Thyroid gland (tissue), 4 donors: ENCODE results near the gene FLT3. TPM values are rescaled to one million over a fixed set of nuclear protein-coding genes. Genes with fewer than 3 reads are reported as not detected.

Experiments used
- DNase-seq, 2 donors: peaks; one replicate each; pipeline ENCODE4 v3.0.0-alpha.2; 2019
- H3K27ac ChIP-seq, 3 donors: fragments of 200-600 bp; sonication (generic); 1 replicate in 2 of 3; 2 replicates in 1 of 3; pipeline ENCODE4 v1.5.1; 2016 to 2019; ENCODE audit warnings: mild to moderate bottlenecking in 1 of 3, moderate library complexity in 1 of 3
- H3K27me3 ChIP-seq: fragments of 200-600 bp; sonication (generic); one replicate; pipeline ENCODE4 v1.5.1; 2019
- H3K36me3 ChIP-seq, 2 donors: fragments of 200-600 bp; sonication (generic); one replicate each; pipeline ENCODE4 v1.5.1; 2016 to 2019
- H3K4me1 ChIP-seq, 2 donors: fragments of 200-600 bp; sonication (generic); one replicate each; pipeline ENCODE4 v1.5.1; 2017 to 2019
- H3K4me3 ChIP-seq, 3 donors: fragments of 200-600 bp; sonication (generic); replicated peaks in 1 of 3; 1 replicate in 2 of 3; 2 replicates in 1 of 3; pipeline ENCODE4 v1.5.1; 2016; ENCODE audit warnings: mild to moderate bottlenecking in 1 of 3
- H3K9me3 ChIP-seq: fragments of 200-600 bp; sonication (generic); one replicate; pipeline ENCODE4 v1.5.1; 2017
- POLR2A ChIP-seq, 2 donors: fragments of 450-650 bp; IDR thresholded peaks; one replicate each; pipeline ENCODE4 v1.6.1; 2017; ENCODE audit warnings: antibody characterized with exemption in 2 of 2, mild to moderate bottlenecking in 2 of 2, moderate library complexity in 1 of 2
- WGBS, 2 donors: methylation state at CpG; one replicate each; pipeline ENCODE4 v1.1.5; 2017; 5-methylcytosine and 5-hydroxymethylcytosine counted together
- intact Hi-C: fragments of 100-400 bp; cut with DNase I; formaldehyde crosslinking; loops from one replicate; pipeline ENCODE4 v1.15.1; 2023
- small RNA-seq: library from RNA; depleted of rRNA; stranded (forward); fragments of <200 nt; gene quantifications from one replicate; pipeline ENCODE3, GENCODE V24; 2016
- total RNA-seq, 4 donors: library from RNA; depleted of rRNA; stranded (reverse); fragments of >200 nt; gene quantifications; one replicate each; pipeline ENCODE4 v1.2.3, GENCODE V29; 2016
- TF ChIP-seq, protein P1 (sequence below), 6 experiments: fragments of 200-600 bp in 3 of 6; fragments of 450-650 bp in 3 of 6; sonication (generic) in 3 of 6; IDR thresholded peaks; one replicate each; pipeline ENCODE4 v1.5.1; 2016 to 2019; ENCODE audit warnings: antibody characterized with exemption in 6 of 6, mild to moderate bottlenecking in 2 of 6, inconsistent platforms in 1 of 6, moderate library complexity in 1 of 6

Gene FLT3
- total RNA-seq, 4 donors from 2014 or later, result 0.11 to 1.2 (median 0.68) TPM

DNA sequence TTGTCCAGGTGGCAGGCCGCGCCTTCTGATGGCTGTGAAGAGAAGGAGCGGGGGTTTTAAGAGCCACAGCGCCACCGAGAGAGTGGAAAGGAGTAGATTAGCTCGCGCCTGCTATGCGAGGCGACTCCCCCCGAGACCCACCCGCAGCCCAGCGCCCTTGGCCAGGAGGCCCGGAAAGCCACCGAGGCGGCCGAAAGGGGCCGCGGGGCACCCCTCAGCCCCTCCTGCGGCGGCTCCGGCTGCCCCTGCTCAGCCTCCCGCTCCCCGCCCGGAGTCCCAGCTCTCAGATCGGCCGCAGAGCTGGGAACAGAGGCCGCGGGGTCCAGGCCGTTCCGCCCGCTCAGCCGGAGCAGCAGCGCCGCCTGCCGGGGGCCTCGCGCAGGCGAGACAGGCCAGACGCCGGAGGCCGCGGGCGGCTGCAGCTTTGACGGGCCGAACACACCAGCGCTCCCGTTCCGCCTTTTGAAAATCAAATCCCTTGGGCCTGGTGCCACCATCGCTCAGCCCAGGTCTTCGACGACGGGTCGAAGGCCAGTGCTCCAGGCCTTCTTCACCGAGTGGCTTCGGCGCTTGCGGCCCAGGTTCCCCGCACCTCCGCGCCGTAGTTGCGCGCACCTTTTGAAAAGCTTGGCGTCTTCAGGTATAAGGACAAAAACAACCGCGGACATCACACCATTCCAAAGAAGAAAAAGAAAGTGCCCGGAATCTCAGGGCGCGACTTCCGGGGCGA, 146.5 kb downstream of the FLT3 start:
- Histone ChIP-seq H3K4me3 (peak overlapping the region in 1 of 3 donors; percentile 21), H3K27ac (no peak overlapping the region), H3K9me3 (no peaks in the 10 kb centered on the region), H3K4me1 (peaks cover 11 to 15% of the 10 kb centered on the region in 2 donors), H3K36me3 (no peaks in the 10 kb centered on the region), H3K27me3 (peaks cover 35% of the 10 kb centered on the region)
- peak; percentile 66 to 67 for DNase-seq
- WGBS, 2 donors, result 4 to 7% methylated on average over 18 to 33 of the region's 71 CpGs
- intact Hi-C loops, result no loop called here
- no peak for TF ChIP-seq POLR2A (IDR thresholded peaks at IDR 0.05)
- TF ChIP-seq, protein P1, sequence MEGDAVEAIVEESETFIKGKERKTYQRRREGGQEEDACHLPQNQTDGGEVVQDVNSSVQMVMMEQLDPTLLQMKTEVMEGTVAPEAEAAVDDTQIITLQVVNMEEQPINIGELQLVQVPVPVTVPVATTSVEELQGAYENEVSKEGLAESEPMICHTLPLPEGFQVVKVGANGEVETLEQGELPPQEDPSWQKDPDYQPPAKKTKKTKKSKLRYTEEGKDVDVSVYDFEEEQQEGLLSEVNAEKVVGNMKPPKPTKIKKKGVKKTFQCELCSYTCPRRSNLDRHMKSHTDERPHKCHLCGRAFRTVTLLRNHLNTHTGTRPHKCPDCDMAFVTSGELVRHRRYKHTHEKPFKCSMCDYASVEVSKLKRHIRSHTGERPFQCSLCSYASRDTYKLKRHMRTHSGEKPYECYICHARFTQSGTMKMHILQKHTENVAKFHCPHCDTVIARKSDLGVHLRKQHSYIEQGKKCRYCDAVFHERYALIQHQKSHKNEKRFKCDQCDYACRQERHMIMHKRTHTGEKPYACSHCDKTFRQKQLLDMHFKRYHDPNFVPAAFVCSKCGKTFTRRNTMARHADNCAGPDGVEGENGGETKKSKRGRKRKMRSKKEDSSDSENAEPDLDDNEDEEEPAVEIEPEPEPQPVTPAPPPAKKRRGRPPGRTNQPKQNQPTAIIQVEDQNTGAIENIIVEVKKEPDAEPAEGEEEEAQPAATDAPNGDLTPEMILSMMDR (IDR thresholded peaks at IDR 0.05), result peak; percentile 30 to 88 (median 72)

Small RNAs within 50 kb of the gene (small RNA-seq; reads per million reads assigned to genes)
- not detected for gene RN7SL272P

Other genes starting within 250 kb of the FLT3 start
- gene PDX1, start 180.6 kb downstream of the FLT3 start, total RNA-seq, result not detected
- not detected for gene CDX2, start 131.3 kb downstream of the FLT3 start, total RNA-seq
- not detected for gene URAD, start 111.9 kb downstream of the FLT3 start, total RNA-seq
- gene PAN3, start 38.0 kb upstream of the FLT3 start, total RNA-seq, result 10 to 100 TPM; 49.5 to 74.0 (median 54.4) TPM